ENCODE measurements around the gene INPP1. TPM values are rescaled to one million over a fixed set of nuclear protein-coding genes. Genes with fewer than 3 reads are reported as not detected.

INPP1 gene
- total RNA-seq, 4 donors from 2014 or later, result 37.0 to 73.0 (median 48.4) TPM

GRCh38 chr2:190366248-190366753 lies 22.9 kb downstream of the INPP1 start:
- Histone ChIP-seq H3K4me3 (no peak overlapping the region), H3K27ac (no peak overlapping the region), H3K9me3 (no peaks in the 10 kb centered on the region), H3K36me3 (peaks cover 0 to 100% (median 8%) of the 10 kb centered on the region in 3 donors), H3K4me1 (peaks cover 0 to 4% (median 0%) of the 10 kb centered on the region in 3 donors), H3K27me3 (no peaks in the 10 kb centered on the region)
- DNase-seq, result no peak
- WGBS, 2 donors, result 88% methylated on average over 11 of the region's 11 CpGs
- TF ChIP-seq POLR2A (IDR thresholded peaks at IDR 0.05) (no peak), CTCF (IDR thresholded peaks at IDR 0.05) (no peak)
- intact Hi-C loops (cut with DNase I), result no loop called here

DNA sequence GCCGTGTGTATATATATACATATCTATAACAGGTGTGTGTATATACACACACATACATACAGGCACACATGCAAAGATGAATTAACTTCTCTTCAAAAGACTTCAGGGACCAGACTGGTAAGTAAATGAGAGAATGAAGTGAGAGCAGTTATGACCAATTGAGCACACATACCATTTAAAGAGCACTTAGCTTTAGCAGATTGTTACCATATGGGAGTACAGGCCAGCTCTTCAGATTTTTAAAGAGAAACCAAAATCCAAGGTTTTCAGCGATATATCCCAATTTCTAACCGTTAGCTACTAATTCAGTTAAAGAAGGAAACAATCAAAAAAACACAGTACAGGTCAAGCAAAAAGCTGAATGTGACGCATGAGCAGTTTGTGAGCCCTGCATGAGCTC lies 23.7 kb downstream of the INPP1 start:
- H3K4me3 ChIP-seq, result no peak overlapping the region
- intact Hi-C loops (cut with DNase I), result no loop called here
- H3K27ac ChIP-seq, result no peak overlapping the region
- peaks cover 0 to 3% (median 0%) of the 10 kb centered on the region in 3 donors for H3K4me1 ChIP-seq
- TF ChIP-seq CTCF (IDR thresholded peaks at IDR 0.05), result no peak
- no peak for TF ChIP-seq POLR2A (IDR thresholded peaks at IDR 0.05)
- 83 to 86% methylated on average over 4 of the region's 4 CpGs for WGBS, 2 donors
- H3K36me3 ChIP-seq, result peaks cover 0 to 96% (median 8%) of the 10 kb centered on the region in 3 donors
- DNase-seq, result no peak
- H3K27me3 ChIP-seq, result no peaks in the 10 kb centered on the region
- H3K9me3 ChIP-seq, result no peaks in the 10 kb centered on the region

DNA sequence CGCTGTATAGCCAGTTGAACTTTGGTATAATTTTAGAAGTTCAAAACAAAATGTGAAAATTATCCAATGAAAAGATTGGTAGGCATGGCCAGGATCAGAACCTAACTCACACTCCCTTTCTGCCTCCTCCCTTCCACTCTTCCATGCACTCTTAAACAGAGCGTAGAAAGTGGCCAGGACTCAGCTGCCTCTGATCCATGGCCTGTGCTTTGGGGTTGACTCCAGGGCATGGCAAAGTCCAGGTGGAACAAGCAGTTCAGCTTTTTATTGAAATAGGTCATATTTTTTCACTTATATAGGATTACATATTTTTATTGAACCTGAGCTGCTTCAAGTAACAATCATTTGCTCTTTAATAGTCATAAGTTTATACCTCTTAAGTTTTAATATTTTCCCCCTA lies 26.2 kb downstream of the INPP1 start:
- intact Hi-C loops (cut with DNase I), result loop anchor here (10.0 kb wide), 1 partner anchor 305 kb away; no protein-coding TSS in a partner anchor
- no peak for DNase-seq
- Histone ChIP-seq H3K4me3 (no peak overlapping the region), H3K27me3 (no peaks in the 10 kb centered on the region), H3K36me3 (peaks cover 0 to 70% (median 8%) of the 10 kb centered on the region in 3 donors), H3K27ac (no peak overlapping the region), H3K4me1 (peaks cover 0 to 9% (median 0%) of the 10 kb centered on the region in 3 donors), H3K9me3 (no peaks in the 10 kb centered on the region)
- TF ChIP-seq CTCF (IDR thresholded peaks at IDR 0.05) (no peak), POLR2A (IDR thresholded peaks at IDR 0.05) (no peak)
- 90 to 100% methylated on average over 2 of the region's 2 CpGs for WGBS, 2 donors

GRCh38 chr2:190376083-190376482 lies 32.7 kb downstream of the INPP1 start:
- no peak for DNase-seq
- intact Hi-C loops (cut with DNase I), result loop anchor here (10.0 kb wide), 1 partner anchor 299 kb away; no protein-coding TSS in a partner anchor
- Histone ChIP-seq H3K9me3 (no peaks in the 10 kb centered on the region), H3K27ac (no peak overlapping the region), H3K4me1 (peaks cover 0 to 9% (median 0%) of the 10 kb centered on the region in 3 donors), H3K4me3 (no peak overlapping the region), H3K36me3 (peaks cover 0 to 6% (median 0%) of the 10 kb centered on the region in 3 donors), H3K27me3 (no peaks in the 10 kb centered on the region)
- no peak for TF ChIP-seq CTCF (IDR thresholded peaks at IDR 0.05)
- no peak for TF ChIP-seq POLR2A (IDR thresholded peaks at IDR 0.05)

DNA sequence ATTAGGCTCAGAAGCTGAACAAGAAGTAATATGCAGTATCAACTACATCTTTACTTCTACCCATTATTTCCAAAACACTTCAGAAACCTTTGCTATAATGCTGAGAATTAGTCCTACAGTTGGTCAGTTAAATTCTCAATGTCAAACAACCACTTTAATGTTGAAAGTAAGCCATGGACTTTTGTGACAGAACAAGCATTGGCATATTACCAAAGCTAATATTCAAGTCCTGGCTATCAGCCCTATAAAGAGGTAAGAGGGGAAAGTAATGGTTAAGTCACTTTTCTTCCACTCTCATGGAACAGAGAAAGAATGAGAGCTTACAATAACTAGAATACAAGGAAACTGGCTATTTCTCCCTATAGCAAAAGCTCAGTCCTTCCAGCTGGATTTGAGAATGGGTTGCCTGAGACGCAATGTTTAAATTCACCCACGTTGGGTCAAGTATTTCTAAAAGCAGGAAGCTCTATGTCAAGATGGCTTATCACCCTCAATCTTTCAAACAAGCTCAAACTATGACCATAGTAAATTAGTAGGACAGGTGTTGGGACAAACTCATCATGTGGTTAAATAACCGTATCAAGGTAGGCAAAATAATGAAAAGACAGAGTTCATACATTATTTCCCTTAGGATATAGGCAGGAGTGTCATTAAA lies 33.3 kb downstream of the INPP1 start:
- H3K4me1 ChIP-seq, result peaks cover 0 to 9% (median 0%) of the 10 kb centered on the region in 3 donors

More for the DNA sequence above, 33.3 kb downstream of the INPP1 start:
- Histone ChIP-seq H3K9me3 (no peaks in the 10 kb centered on the region), H3K27me3 (no peaks in the 10 kb centered on the region), H3K27ac (no peak overlapping the region), H3K36me3 (no peaks in the 10 kb centered on the region), H3K4me3 (no peak overlapping the region)
- no peak for TF ChIP-seq POLR2A (IDR thresholded peaks at IDR 0.05)
- no peak for TF ChIP-seq CTCF (IDR thresholded peaks at IDR 0.05)
- DNase-seq, result no peak
- intact Hi-C loops (cut with DNase I), result loop anchor here (10.0 kb wide), 1 partner anchor 298 kb away; no protein-coding TSS in a partner anchor
- 81% methylated on average over 3 of the region's 3 CpGs for WGBS, 2 donors
